Measurements from ENCODE around the gene ARHGAP6.
"Not testable (repeated sequence)": the region's sequence is repeated elsewhere in the genome, so short reads cannot be mapped to it uniquely, and the experiment has no call there.

The ARHGAP6 gene

GRCh38 chrX:11273544-11273943 lies 392.2 kb downstream of the ARHGAP6 start:
- DNase-seq: no peak

GRCh38 chrX:11272863-11273262 lies 392.9 kb downstream of the ARHGAP6 start:
- no peak for DNase-seq

GRCh38 chrX:11272290-11272689 lies 393.4 kb downstream of the ARHGAP6 start:
- no peak for DNase-seq

GRCh38 chrX:11269996-11270395 lies 395.7 kb downstream of the ARHGAP6 start:
- no peak for DNase-seq

GRCh38 chrX:11269006-11269405 lies 396.7 kb downstream of the ARHGAP6 start:
- DNase-seq: no peak

- no peak for DNase-seq
Observed at GRCh38 chrX:11267425-11267824, 398.3 kb downstream of the ARHGAP6 start.

- DNase-seq: no peak
Observed at GRCh38 chrX:11266573-11267003, 399.1 kb downstream of the ARHGAP6 start.

GRCh38 chrX:11265352-11265751 lies 400.4 kb downstream of the ARHGAP6 start:
- DNase-seq: no peak

GRCh38 chrX:11264925-11265324 lies 400.8 kb downstream of the ARHGAP6 start:
- no peak for DNase-seq

- no peak for DNase-seq
Observed at GRCh38 chrX:11261260-11261659, 404.5 kb downstream of the ARHGAP6 start.

- DNase-seq: no peak
Observed at GRCh38 chrX:11259437-11259836, 406.3 kb downstream of the ARHGAP6 start.

- no peak for DNase-seq
Observed at GRCh38 chrX:11257711-11258110, 408.0 kb downstream of the ARHGAP6 start.

- no peak for DNase-seq
Observed at GRCh38 chrX:11257290-11257689, 408.4 kb downstream of the ARHGAP6 start.

GRCh38 chrX:11254417-11255109 lies 411.2 kb downstream of the ARHGAP6 start:
- DNase-seq: no peak

- DNase-seq: no peak
Observed at GRCh38 chrX:11244636-11245035, 421.1 kb downstream of the ARHGAP6 start.

GRCh38 chrX:11242704-11243103 lies 423.0 kb downstream of the ARHGAP6 start:
- no peak for DNase-seq

- DNase-seq: no peak
Observed at GRCh38 chrX:11241720-11242119, 424.0 kb downstream of the ARHGAP6 start.

- DNase-seq: no peak
Observed at GRCh38 chrX:11239230-11239629, 426.5 kb downstream of the ARHGAP6 start.

GRCh38 chrX:11235377-11235776 lies 430.3 kb downstream of the ARHGAP6 start:
- not testable (repeated sequence) for DNase-seq

- DNase-seq: no peak
Observed at GRCh38 chrX:11215191-11215921, 450.4 kb downstream of the ARHGAP6 start.

- no peak for DNase-seq
Observed at GRCh38 chrX:11214346-11215190, 451.2 kb downstream of the ARHGAP6 start.

- DNase-seq: no peak
Observed at GRCh38 chrX:11212741-11213140, 453.0 kb downstream of the ARHGAP6 start.

- no peak for DNase-seq
Observed at GRCh38 chrX:11210415-11210801, 455.3 kb downstream of the ARHGAP6 start.
